Measurements from ENCODE around the gene OR52A5.

GRCh38 chr11:5137014-5137413, 1.1 kb downstream of the OR52A5 start:
- TF ChIP-seq POLR2AphosphoS5 (IDR thresholded peaks at IDR 0.05; ENCODE audit: low read depth) = no peak
- TF ChIP-seq CTCF (IDR thresholded peaks at IDR 0.05; ENCODE audit: insufficient read depth, low read length) = no peak
- TF ChIP-seq SPI1 (IDR thresholded peaks at IDR 0.05; ENCODE audit: borderline replicate concordance, low read depth) = no peak
- TF ChIP-seq GABPA (IDR thresholded peaks at IDR 0.05; ENCODE audit: low read depth) = no peak

Data from HL-60 (cell line).